Measurements from ENCODE around the gene RELL1. TPM values are rescaled to one million over a fixed set of nuclear protein-coding genes. Genes with fewer than 3 reads are reported as not detected.

RELL1 gene
- total RNA-seq, 1 donor from 2014 or later = 33.8 TPM

GRCh38 chr4:37665333-37666320 is 20.5 kb downstream of the RELL1 start:
- DNase-seq (ENCODE audit: low spot score) = no peak

- no peak for DNase-seq (ENCODE audit: low spot score)
Observed at GRCh38 chr4:37664696-37665095, 21.5 kb downstream of the RELL1 start.

GRCh38 chr4:37663552-37663951 is 22.6 kb downstream of the RELL1 start:
- DNase-seq (ENCODE audit: low spot score) = no peak

- DNase-seq (ENCODE audit: low spot score) = no peak
Observed at GRCh38 chr4:37662861-37663390, 23.2 kb downstream of the RELL1 start.

GRCh38 chr4:37662251-37662650 is 23.9 kb downstream of the RELL1 start:
- no peak for DNase-seq (ENCODE audit: low spot score)

- no peak for DNase-seq (ENCODE audit: low spot score)
Observed at GRCh38 chr4:37661772-37662171, 24.4 kb downstream of the RELL1 start.

- DNase-seq (ENCODE audit: low spot score) = no peak
Observed at GRCh38 chr4:37659696-37660095, 26.5 kb downstream of the RELL1 start.

- no peak for DNase-seq (ENCODE audit: low spot score)
Observed at GRCh38 chr4:37656649-37657048, 29.5 kb downstream of the RELL1 start.

- DNase-seq (ENCODE audit: low spot score) = no peak
Observed at GRCh38 chr4:37653601-37654000, 32.6 kb downstream of the RELL1 start.

GRCh38 chr4:37652747-37653527 is 33.2 kb downstream of the RELL1 start:
- DNase-seq (ENCODE audit: low spot score) = no peak

GRCh38 chr4:37651781-37652377 is 34.3 kb downstream of the RELL1 start:
- DNase-seq (ENCODE audit: low spot score) = no peak

GRCh38 chr4:37650481-37650880 is 35.7 kb downstream of the RELL1 start:
- DNase-seq (ENCODE audit: low spot score) = no peak

GRCh38 chr4:37649268-37649667 is 36.9 kb downstream of the RELL1 start:
- DNase-seq (ENCODE audit: low spot score) = no peak

GRCh38 chr4:37648084-37648817 is 37.9 kb downstream of the RELL1 start:
- peak; percentile 88 for DNase-seq (ENCODE audit: low spot score)

GRCh38 chr4:37646247-37646646 is 39.9 kb downstream of the RELL1 start:
- DNase-seq (ENCODE audit: low spot score) = no peak

- no peak for DNase-seq (ENCODE audit: low spot score)
Observed at GRCh38 chr4:37645736-37646135, 40.4 kb downstream of the RELL1 start.

- DNase-seq (ENCODE audit: low spot score) = no peak
Observed at GRCh38 chr4:37644962-37645361, 41.2 kb downstream of the RELL1 start.

- DNase-seq (ENCODE audit: low spot score) = no peak
Observed at GRCh38 chr4:37641886-37642849, 44.0 kb downstream of the RELL1 start.

GRCh38 chr4:37641352-37641751 is 44.8 kb downstream of the RELL1 start:
- DNase-seq (ENCODE audit: low spot score) = no peak
